Osteocyte (in vitro differentiated cells): ENCODE data around the gene NCKAP5L. TPM values are rescaled to one million over a fixed set of nuclear protein-coding genes. Genes with fewer than 3 reads are reported as not detected.
A peak's percentile ranks its signal among the peaks of the same experiment; 100 is the strongest.

Source experiments
- DNase-seq: peaks from one replicate; pipeline ENCODE4 v3.0.0; 2021; ENCODE audit warnings: mixed read lengths; ENCODE audit not compliant: unreplicated experiment; ENCODE audit errors: extremely low spot score
- H3K27ac Mint-ChIP-seq: one replicate; pipeline ENCODE4 v1.8.0; 2021; ENCODE audit warnings: mild to moderate bottlenecking, mixed read lengths; ENCODE audit not compliant: unreplicated experiment
- H3K27me3 Mint-ChIP-seq: one replicate; pipeline ENCODE4 v1.8.0; 2021; ENCODE audit warnings: mixed read lengths; ENCODE audit not compliant: unreplicated experiment
- H3K36me3 Mint-ChIP-seq: one replicate; pipeline ENCODE4 v1.8.0; 2021; ENCODE audit warnings: mixed read lengths; ENCODE audit not compliant: unreplicated experiment
- H3K4me1 Mint-ChIP-seq: one replicate; pipeline ENCODE4 v1.8.0; 2021; ENCODE audit warnings: mixed read lengths; ENCODE audit not compliant: unreplicated experiment
- H3K4me3 Mint-ChIP-seq: one replicate; pipeline ENCODE4 v1.8.0; 2021; ENCODE audit warnings: mild to moderate bottlenecking, moderate library complexity, mixed read lengths; ENCODE audit not compliant: unreplicated experiment
- H3K9me3 Mint-ChIP-seq: one replicate; pipeline ENCODE4 v1.8.0; 2021; ENCODE audit warnings: mixed read lengths; ENCODE audit not compliant: unreplicated experiment
- CTCF ChIP-seq: fragments of 200-600 bp; sonication (generic); IDR thresholded peaks from 2 replicates; pipeline ENCODE4 v1.5.0; 2021; ENCODE audit warnings: antibody characterized with exemption, mild to moderate bottlenecking, moderate library complexity
- total RNA-seq: library from RNA; stranded (reverse); gene quantifications from 2 replicates; pipeline ENCODE4 v1.2.1, GENCODE V29; 2021

The NCKAP5L gene
- total RNA-seq, 1 donor from 2014 or later: 42.4 TPM

- DNase-seq: no peak
- H3K36me3 Mint-ChIP-seq: peaks cover 18% of the 10 kb centered on the region
- TF ChIP-seq CTCF: no peak
- no peaks in the 10 kb centered on the region for H3K27me3 Mint-ChIP-seq
- peak overlapping the region; percentile 14 for H3K27ac Mint-ChIP-seq
- H3K4me1 Mint-ChIP-seq: peaks cover 31% of the 10 kb centered on the region
- no peak overlapping the region for H3K4me3 Mint-ChIP-seq
- no peaks in the 10 kb centered on the region for H3K9me3 Mint-ChIP-seq
These were observed 21.3 kb downstream of the NCKAP5L start for GRCh38 chr12:49806877-49807276.

- H3K27ac Mint-ChIP-seq: peak overlapping the region; percentile 14
These were observed 21.8 kb downstream of the NCKAP5L start for GRCh38 chr12:49806321-49806813.

GRCh38 chr12:49805409-49805808, 22.8 kb downstream of the NCKAP5L start:
- no peak overlapping the region for H3K27ac Mint-ChIP-seq
- no peaks in the 10 kb centered on the region for H3K9me3 Mint-ChIP-seq
- no peaks in the 10 kb centered on the region for H3K27me3 Mint-ChIP-seq
- H3K4me1 Mint-ChIP-seq: peaks cover 24% of the 10 kb centered on the region
- no peak for TF ChIP-seq CTCF
- peaks cover 28% of the 10 kb centered on the region for H3K36me3 Mint-ChIP-seq
- no peak for DNase-seq
- no peak overlapping the region for H3K4me3 Mint-ChIP-seq

More at GRCh38 chr12:49806321-49806813, 21.8 kb downstream of the NCKAP5L start:
- Mint-ChIP-seq H3K4me1 (peaks cover 26% of the 10 kb centered on the region), H3K9me3 (no peaks in the 10 kb centered on the region), H3K36me3 (peaks cover 21% of the 10 kb centered on the region), H3K27me3 (no peaks in the 10 kb centered on the region), H3K4me3 (no peak overlapping the region)
- no peak for TF ChIP-seq CTCF
- no peak for DNase-seq

- peaks cover 33% of the 10 kb centered on the region for H3K36me3 Mint-ChIP-seq
- no peak overlapping the region for H3K4me3 Mint-ChIP-seq
- DNase-seq: no peak
- H3K27me3 Mint-ChIP-seq: no peaks in the 10 kb centered on the region
- H3K27ac Mint-ChIP-seq: no peak overlapping the region
- peaks cover 20% of the 10 kb centered on the region for H3K4me1 Mint-ChIP-seq
- TF ChIP-seq CTCF: no peak
- H3K9me3 Mint-ChIP-seq: no peaks in the 10 kb centered on the region
These were observed 23.4 kb downstream of the NCKAP5L start for GRCh38 chr12:49804821-49805220.

GRCh38 chr12:49803693-49804450, 24.3 kb downstream of the NCKAP5L start:
- TF ChIP-seq CTCF: no peak
- DNase-seq: no peak

More at GRCh38 chr12:49803693-49804450, 24.3 kb downstream of the NCKAP5L start:
- Mint-ChIP-seq H3K36me3 (peaks cover 41% of the 10 kb centered on the region), H3K27me3 (no peaks in the 10 kb centered on the region), H3K4me3 (no peak overlapping the region), H3K4me1 (peaks cover 11% of the 10 kb centered on the region), H3K9me3 (no peaks in the 10 kb centered on the region), H3K27ac (no peak overlapping the region)
